PFSK-1 (cell line): ENCODE measurements around the gene FABP7.

ENCODE experiments used
- FOXP2 ChIP-seq: optimal IDR thresholded peaks from 2 replicates; pipeline ENCODE3; 2011; ENCODE audit warnings: borderline replicate concordance, control low read depth, inconsistent platforms; ENCODE audit not compliant: insufficient read depth; ENCODE audit errors: extremely low read length, extremely low read depth
- POLR2AphosphoS5 ChIP-seq: IDR thresholded peaks from 2 replicates; pipeline ENCODE4 v1.6.1; 2012; ENCODE audit warnings: low read depth, mild to moderate bottlenecking, control low read depth, low read length, moderate library complexity
- SIN3A ChIP-seq: IDR thresholded peaks from 2 replicates; pipeline ENCODE4 v1.6.1; 2012; ENCODE audit warnings: mild to moderate bottlenecking, low read length, moderate library complexity, borderline replicate concordance; ENCODE audit not compliant: insufficient read depth
- TAF1 ChIP-seq: IDR thresholded peaks from 2 replicates; pipeline ENCODE4 v1.6.1; 2012; ENCODE audit warnings: low read length, control low read depth, borderline replicate concordance; ENCODE audit not compliant: insufficient read depth
- TF ChIP-seq, protein P1 (sequence below), 2 experiments: IDR thresholded peaks; 2 replicates each; pipeline versions ENCODE4 v1.6.1 to v1.8.0; 2011 to 2012; ENCODE audit warnings: low read depth in 2 of 2, low read length in 2 of 2, control low read depth in 1 of 2, inconsistent platforms in 1 of 2, mild to moderate bottlenecking in 1 of 2, moderate library complexity in 1 of 2; ENCODE audit not compliant: insufficient read depth in 1 of 2

DNA sequence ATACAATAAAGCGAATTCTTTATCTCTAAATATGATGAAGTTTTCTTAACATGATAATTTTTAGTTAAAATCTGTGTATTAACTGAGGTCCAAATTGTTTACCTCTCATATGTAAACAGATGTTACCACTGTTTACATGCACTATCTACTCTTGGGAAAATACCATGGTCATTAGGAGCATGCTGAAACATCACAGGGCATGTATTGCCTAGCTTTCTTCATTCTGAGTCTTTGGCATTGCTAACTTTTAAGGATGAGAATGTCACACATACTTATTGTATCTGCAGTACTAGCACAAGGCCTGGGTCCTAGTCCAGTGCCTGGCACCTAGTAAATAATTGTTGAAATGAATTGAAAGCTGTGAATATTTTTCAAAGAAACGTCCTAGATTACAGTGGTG is 30.2 kb downstream of the FABP7 start:
- TF ChIP-seq POLR2AphosphoS5: no peak
- no peak for TF ChIP-seq TAF1
- TF ChIP-seq, protein P1, sequence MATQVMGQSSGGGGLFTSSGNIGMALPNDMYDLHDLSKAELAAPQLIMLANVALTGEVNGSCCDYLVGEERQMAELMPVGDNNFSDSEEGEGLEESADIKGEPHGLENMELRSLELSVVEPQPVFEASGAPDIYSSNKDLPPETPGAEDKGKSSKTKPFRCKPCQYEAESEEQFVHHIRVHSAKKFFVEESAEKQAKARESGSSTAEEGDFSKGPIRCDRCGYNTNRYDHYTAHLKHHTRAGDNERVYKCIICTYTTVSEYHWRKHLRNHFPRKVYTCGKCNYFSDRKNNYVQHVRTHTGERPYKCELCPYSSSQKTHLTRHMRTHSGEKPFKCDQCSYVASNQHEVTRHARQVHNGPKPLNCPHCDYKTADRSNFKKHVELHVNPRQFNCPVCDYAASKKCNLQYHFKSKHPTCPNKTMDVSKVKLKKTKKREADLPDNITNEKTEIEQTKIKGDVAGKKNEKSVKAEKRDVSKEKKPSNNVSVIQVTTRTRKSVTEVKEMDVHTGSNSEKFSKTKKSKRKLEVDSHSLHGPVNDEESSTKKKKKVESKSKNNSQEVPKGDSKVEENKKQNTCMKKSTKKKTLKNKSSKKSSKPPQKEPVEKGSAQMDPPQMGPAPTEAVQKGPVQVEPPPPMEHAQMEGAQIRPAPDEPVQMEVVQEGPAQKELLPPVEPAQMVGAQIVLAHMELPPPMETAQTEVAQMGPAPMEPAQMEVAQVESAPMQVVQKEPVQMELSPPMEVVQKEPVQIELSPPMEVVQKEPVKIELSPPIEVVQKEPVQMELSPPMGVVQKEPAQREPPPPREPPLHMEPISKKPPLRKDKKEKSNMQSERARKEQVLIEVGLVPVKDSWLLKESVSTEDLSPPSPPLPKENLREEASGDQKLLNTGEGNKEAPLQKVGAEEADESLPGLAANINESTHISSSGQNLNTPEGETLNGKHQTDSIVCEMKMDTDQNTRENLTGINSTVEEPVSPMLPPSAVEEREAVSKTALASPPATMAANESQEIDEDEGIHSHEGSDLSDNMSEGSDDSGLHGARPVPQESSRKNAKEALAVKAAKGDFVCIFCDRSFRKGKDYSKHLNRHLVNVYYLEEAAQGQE (IDR thresholded peaks at IDR 0.05; ENCODE audit: insufficient read depth in 1 of 2, low read depth in 2 of 2, low read length in 2 of 2): no peak
- no peak for TF ChIP-seq SIN3A
- no peak for TF ChIP-seq FOXP2
